Gastrocnemius medialis (tissue), 4 donors: ENCODE measurements around the gene SLC6A19.

Experiments used
- CTCF ChIP-seq, 5 experiments: fragments of 450-650 bp in 3 of 5; fragments of 200-600 bp in 2 of 5; sonication (generic) in 2 of 5; IDR thresholded peaks in 4 of 5; conservative IDR thresholded peaks in 1 of 5; 1 replicate in 4 of 5; 2 replicates in 1 of 5; pipeline ENCODE4 v1.5.1; 2016 to 2019; ENCODE audit warnings: antibody characterized with exemption in 5 of 5, mild to moderate bottlenecking in 3 of 5, moderate library complexity in 3 of 5
- POLR2A ChIP-seq, 2 donors: fragments of 450-650 bp; IDR thresholded peaks; one replicate each; pipeline ENCODE4 v1.6.1; 2017; ENCODE audit warnings: antibody characterized with exemption in 2 of 2, mild to moderate bottlenecking in 2 of 2, moderate library complexity in 2 of 2

GRCh38 chr5:1232780-1233179 is 31.4 kb downstream of the SLC6A19 start:
- TF ChIP-seq CTCF (IDR thresholded peaks at IDR 0.05 in 4 of 5, conservative IDR thresholded peaks at IDR 0.05 in 1 of 5) = no peak
- TF ChIP-seq POLR2A (IDR thresholded peaks at IDR 0.05) = no peak
